ENCODE results near the gene LRRC32. TPM values are rescaled to one million over a fixed set of nuclear protein-coding genes. Genes with fewer than 3 reads are reported as not detected.

Gene LRRC32
- total RNA-seq, 2 experiments from 2014 or later = 2.5 to 3.0 TPM

GRCh38 chr11:76664578-76665061, 5.9 kb downstream of the LRRC32 start:
- peaks cover 15% of the 10 kb centered on the region for H3K27me3 Mint-ChIP-seq (ENCODE audit: low read depth)
- peaks cover 10% of the 10 kb centered on the region for H3K4me1 Mint-ChIP-seq (ENCODE audit: low read depth)
- intact Hi-C loops (cut with micrococcal nuclease) = loop anchor here (5.0 kb wide), 1 partner anchor 67 kb away; no protein-coding TSS in a partner anchor
- no peaks in the 10 kb centered on the region for H3K9me3 Mint-ChIP-seq
- no peak overlapping the region for H3K27ac Mint-ChIP-seq
- DNase-seq = peak; percentile 47
- no peak overlapping the region for H3K4me3 Mint-ChIP-seq
- no peaks in the 10 kb centered on the region for H3K36me3 Mint-ChIP-seq (ENCODE audit: low read depth)
- CTCF ChIA-PET = interaction anchor here (0.6 kb wide), 1 partner anchor 15 kb away, joined by 3 read pairs; no protein-coding TSS in a partner anchor

- CTCF ChIA-PET = no interaction called here
- Mint-ChIP-seq H3K27me3 (ENCODE audit: low read depth) (peaks cover 8% of the 10 kb centered on the region), H3K4me1 (ENCODE audit: low read depth) (peaks cover 10% of the 10 kb centered on the region), H3K9me3 (no peaks in the 10 kb centered on the region), H3K27ac (no peak overlapping the region), H3K4me3 (no peak overlapping the region), H3K36me3 (ENCODE audit: low read depth) (no peaks in the 10 kb centered on the region)
- intact Hi-C loops (cut with micrococcal nuclease) = no loop called here
- no peak for DNase-seq
These were observed 6.6 kb downstream of the LRRC32 start for GRCh38 chr11:76663912-76664440.

- H3K9me3 Mint-ChIP-seq = no peaks in the 10 kb centered on the region
- H3K4me1 Mint-ChIP-seq (ENCODE audit: low read depth) = peaks cover 10% of the 10 kb centered on the region
- H3K27me3 Mint-ChIP-seq (ENCODE audit: low read depth) = peaks cover 4% of the 10 kb centered on the region
- DNase-seq = no peak
- no peak overlapping the region for H3K27ac Mint-ChIP-seq
- intact Hi-C loops (cut with micrococcal nuclease) = no loop called here
- CTCF ChIA-PET = no interaction called here
- H3K36me3 Mint-ChIP-seq (ENCODE audit: low read depth) = no peaks in the 10 kb centered on the region
- H3K4me3 Mint-ChIP-seq = no peak overlapping the region
These were observed 7.1 kb downstream of the LRRC32 start for GRCh38 chr11:76663486-76663810.

- H3K27me3 Mint-ChIP-seq (ENCODE audit: low read depth) = no peaks in the 10 kb centered on the region
- H3K9me3 Mint-ChIP-seq = no peaks in the 10 kb centered on the region
- no peaks in the 10 kb centered on the region for H3K36me3 Mint-ChIP-seq (ENCODE audit: low read depth)
- H3K4me1 Mint-ChIP-seq (ENCODE audit: low read depth) = peaks cover 10% of the 10 kb centered on the region
- intact Hi-C loops (cut with micrococcal nuclease) = no loop called here
- CTCF ChIA-PET = no interaction called here
- no peak overlapping the region for H3K4me3 Mint-ChIP-seq
- no peak for DNase-seq
- H3K27ac Mint-ChIP-seq = no peak overlapping the region
These were observed 7.7 kb downstream of the LRRC32 start for GRCh38 chr11:76662656-76663485.

- no peaks in the 10 kb centered on the region for H3K36me3 Mint-ChIP-seq (ENCODE audit: low read depth)
- intact Hi-C loops (cut with micrococcal nuclease) = no loop called here
- H3K27me3 Mint-ChIP-seq (ENCODE audit: low read depth) = no peaks in the 10 kb centered on the region
- no peak overlapping the region for H3K27ac Mint-ChIP-seq
- no peak overlapping the region for H3K4me3 Mint-ChIP-seq
- no peak for DNase-seq
- CTCF ChIA-PET = no interaction called here
- peaks cover 10% of the 10 kb centered on the region for H3K4me1 Mint-ChIP-seq (ENCODE audit: low read depth)
- no peaks in the 10 kb centered on the region for H3K9me3 Mint-ChIP-seq
These were observed 8.6 kb downstream of the LRRC32 start for GRCh38 chr11:76661834-76662434.

GRCh38 chr11:76661306-76661751, 9.2 kb downstream of the LRRC32 start:
- no peaks in the 10 kb centered on the region for H3K27me3 Mint-ChIP-seq (ENCODE audit: low read depth)
- no peak for DNase-seq
- no peak overlapping the region for H3K27ac Mint-ChIP-seq
- no peaks in the 10 kb centered on the region for H3K9me3 Mint-ChIP-seq
- intact Hi-C loops (cut with micrococcal nuclease) = no loop called here
- H3K4me1 Mint-ChIP-seq (ENCODE audit: low read depth) = peaks cover 10% of the 10 kb centered on the region
- no peaks in the 10 kb centered on the region for H3K36me3 Mint-ChIP-seq (ENCODE audit: low read depth)
- H3K4me3 Mint-ChIP-seq = no peak overlapping the region
- CTCF ChIA-PET = no interaction called here

- intact Hi-C loops (cut with micrococcal nuclease) = no loop called here
- CTCF ChIA-PET = no interaction called here
- no peaks in the 10 kb centered on the region for H3K36me3 Mint-ChIP-seq (ENCODE audit: low read depth)
- no peak overlapping the region for H3K4me3 Mint-ChIP-seq
- peaks cover 10% of the 10 kb centered on the region for H3K4me1 Mint-ChIP-seq (ENCODE audit: low read depth)
- H3K9me3 Mint-ChIP-seq = no peaks in the 10 kb centered on the region
- H3K27me3 Mint-ChIP-seq (ENCODE audit: low read depth) = no peaks in the 10 kb centered on the region
- no peak for DNase-seq
- H3K27ac Mint-ChIP-seq = no peak overlapping the region
These were observed 9.8 kb downstream of the LRRC32 start for GRCh38 chr11:76660533-76661305.

- Mint-ChIP-seq H3K27me3 (ENCODE audit: low read depth) (no peaks in the 10 kb centered on the region), H3K4me3 (no peak overlapping the region), H3K9me3 (no peaks in the 10 kb centered on the region), H3K4me1 (ENCODE audit: low read depth) (peaks cover 5% of the 10 kb centered on the region), H3K36me3 (ENCODE audit: low read depth) (no peaks in the 10 kb centered on the region), H3K27ac (no peak overlapping the region)
- intact Hi-C loops (cut with micrococcal nuclease) = no loop called here
- CTCF ChIA-PET = no interaction called here
- DNase-seq = no peak
These were observed 10.6 kb downstream of the LRRC32 start for GRCh38 chr11:76659672-76660532.

- no peaks in the 10 kb centered on the region for H3K36me3 Mint-ChIP-seq (ENCODE audit: low read depth)
- no peaks in the 10 kb centered on the region for H3K4me1 Mint-ChIP-seq (ENCODE audit: low read depth)
These were observed 11.6 kb downstream of the LRRC32 start for GRCh38 chr11:76658651-76659650.

GRCh38 chr11:76658231-76658630, 12.3 kb downstream of the LRRC32 start:
- no peak overlapping the region for H3K27ac Mint-ChIP-seq
- H3K27me3 Mint-ChIP-seq (ENCODE audit: low read depth) = peaks cover 2% of the 10 kb centered on the region
- intact Hi-C loops (cut with micrococcal nuclease) = no loop called here
- CTCF ChIA-PET = no interaction called here
- H3K4me1 Mint-ChIP-seq (ENCODE audit: low read depth) = no peaks in the 10 kb centered on the region
- no peaks in the 10 kb centered on the region for H3K9me3 Mint-ChIP-seq
- no peak for DNase-seq
- H3K4me3 Mint-ChIP-seq = no peak overlapping the region
- H3K36me3 Mint-ChIP-seq (ENCODE audit: low read depth) = no peaks in the 10 kb centered on the region

More at GRCh38 chr11:76658651-76659650, 11.6 kb downstream of the LRRC32 start:
- H3K4me3 Mint-ChIP-seq = no peak overlapping the region
- no peak overlapping the region for H3K27ac Mint-ChIP-seq
- H3K9me3 Mint-ChIP-seq = no peaks in the 10 kb centered on the region
- DNase-seq = no peak
- H3K27me3 Mint-ChIP-seq (ENCODE audit: low read depth) = no peaks in the 10 kb centered on the region
- intact Hi-C loops (cut with micrococcal nuclease) = no loop called here
- CTCF ChIA-PET = no interaction called here
